ENCODE data around the gene TACC2. TPM values are rescaled to one million over a fixed set of nuclear protein-coding genes. Genes with fewer than 3 reads are reported as not detected.
"Not testable (repeated sequence)": the region's sequence is repeated elsewhere in the genome, so short reads cannot be mapped to it uniquely, and the experiment has no call there.

The TACC2 gene
- total RNA-seq, 4 donors from 2014 or later: 191 to 400 (median 261) TPM

DNA sequence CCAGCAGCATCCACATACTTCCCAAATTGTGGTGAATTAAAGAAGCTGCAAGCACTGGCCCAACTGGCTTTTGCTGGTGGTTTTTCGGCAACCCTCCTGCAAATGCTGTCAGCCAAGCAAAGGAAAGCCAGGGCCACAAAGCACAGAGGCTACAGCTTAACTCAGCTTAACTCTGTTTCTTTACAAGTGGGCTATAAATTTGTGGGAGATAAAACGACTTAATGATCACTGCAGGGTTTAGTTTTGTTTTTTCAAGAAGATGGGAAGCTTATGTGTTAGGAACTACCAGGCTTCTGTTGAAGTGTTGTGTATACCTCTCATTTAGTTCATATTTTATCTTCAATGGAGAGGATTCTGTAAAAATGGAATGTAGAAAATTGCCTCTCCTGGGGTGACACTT is 110.6 kb downstream of the TACC2 start:
- no peak for TF ChIP-seq POLR2A (IDR thresholded peaks at IDR 0.05)
- TF ChIP-seq, protein P1, sequence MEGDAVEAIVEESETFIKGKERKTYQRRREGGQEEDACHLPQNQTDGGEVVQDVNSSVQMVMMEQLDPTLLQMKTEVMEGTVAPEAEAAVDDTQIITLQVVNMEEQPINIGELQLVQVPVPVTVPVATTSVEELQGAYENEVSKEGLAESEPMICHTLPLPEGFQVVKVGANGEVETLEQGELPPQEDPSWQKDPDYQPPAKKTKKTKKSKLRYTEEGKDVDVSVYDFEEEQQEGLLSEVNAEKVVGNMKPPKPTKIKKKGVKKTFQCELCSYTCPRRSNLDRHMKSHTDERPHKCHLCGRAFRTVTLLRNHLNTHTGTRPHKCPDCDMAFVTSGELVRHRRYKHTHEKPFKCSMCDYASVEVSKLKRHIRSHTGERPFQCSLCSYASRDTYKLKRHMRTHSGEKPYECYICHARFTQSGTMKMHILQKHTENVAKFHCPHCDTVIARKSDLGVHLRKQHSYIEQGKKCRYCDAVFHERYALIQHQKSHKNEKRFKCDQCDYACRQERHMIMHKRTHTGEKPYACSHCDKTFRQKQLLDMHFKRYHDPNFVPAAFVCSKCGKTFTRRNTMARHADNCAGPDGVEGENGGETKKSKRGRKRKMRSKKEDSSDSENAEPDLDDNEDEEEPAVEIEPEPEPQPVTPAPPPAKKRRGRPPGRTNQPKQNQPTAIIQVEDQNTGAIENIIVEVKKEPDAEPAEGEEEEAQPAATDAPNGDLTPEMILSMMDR (IDR thresholded peaks at IDR 0.05): no peak
- no peak overlapping the region for H3K4me3 ChIP-seq (ENCODE audit: low read depth, poor library complexity, severe bottlenecking)
- intact Hi-C loops (cut with DNase I; ENCODE audit: low total_unique reads): no loop called here
- DNase-seq (ENCODE audit: low spot score in 2 of 2): no peak
- WGBS, 2 donors: 49 to 61% methylated on average over 2 of the region's 2 CpGs

DNA sequence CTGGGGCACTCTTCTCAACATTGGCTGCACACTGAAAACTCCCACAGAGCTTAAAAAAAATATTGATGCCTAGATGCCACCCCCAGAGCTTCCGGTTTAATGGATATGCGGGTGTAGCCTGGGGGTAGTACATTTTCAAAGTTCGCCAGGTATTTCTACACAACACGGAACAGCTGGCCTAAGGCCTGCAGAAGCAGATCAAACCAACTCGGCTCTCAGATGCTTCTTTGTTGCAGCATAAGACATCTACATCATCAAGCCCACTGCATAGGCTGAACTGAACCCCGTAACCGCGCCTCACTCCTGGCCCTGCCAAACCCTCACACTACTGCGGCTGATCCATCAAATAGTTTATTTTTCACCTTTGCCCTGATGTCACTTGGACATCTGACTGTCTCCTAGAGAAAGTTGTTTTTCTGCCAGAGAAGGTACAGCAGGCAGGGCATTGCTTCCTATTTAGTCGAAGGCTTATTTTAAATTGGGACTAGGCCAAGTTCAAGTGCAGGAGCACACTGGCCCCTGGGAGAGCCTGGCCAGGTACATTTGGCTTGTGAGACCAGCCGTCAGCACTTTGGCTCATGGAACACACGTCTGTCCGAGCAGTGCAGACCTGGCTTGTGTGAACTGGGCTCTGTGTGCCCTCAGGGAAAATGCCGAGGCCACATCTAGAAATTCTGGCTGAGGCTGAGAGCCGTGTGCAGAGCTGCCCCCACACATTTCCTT is 113.3 kb downstream of the TACC2 start:
- intact Hi-C loops (cut with DNase I; ENCODE audit: low total_unique reads): no loop called here
- no peak overlapping the region for H3K4me3 ChIP-seq (ENCODE audit: low read depth, poor library complexity, severe bottlenecking)
- WGBS, 2 donors: 63 to 64% methylated on average over 15 of the region's 15 CpGs
- DNase-seq (ENCODE audit: low spot score in 2 of 2): no peak
- TF ChIP-seq, protein P1 (IDR thresholded peaks at IDR 0.05): no peak
- TF ChIP-seq POLR2A (IDR thresholded peaks at IDR 0.05): no peak

DNA sequence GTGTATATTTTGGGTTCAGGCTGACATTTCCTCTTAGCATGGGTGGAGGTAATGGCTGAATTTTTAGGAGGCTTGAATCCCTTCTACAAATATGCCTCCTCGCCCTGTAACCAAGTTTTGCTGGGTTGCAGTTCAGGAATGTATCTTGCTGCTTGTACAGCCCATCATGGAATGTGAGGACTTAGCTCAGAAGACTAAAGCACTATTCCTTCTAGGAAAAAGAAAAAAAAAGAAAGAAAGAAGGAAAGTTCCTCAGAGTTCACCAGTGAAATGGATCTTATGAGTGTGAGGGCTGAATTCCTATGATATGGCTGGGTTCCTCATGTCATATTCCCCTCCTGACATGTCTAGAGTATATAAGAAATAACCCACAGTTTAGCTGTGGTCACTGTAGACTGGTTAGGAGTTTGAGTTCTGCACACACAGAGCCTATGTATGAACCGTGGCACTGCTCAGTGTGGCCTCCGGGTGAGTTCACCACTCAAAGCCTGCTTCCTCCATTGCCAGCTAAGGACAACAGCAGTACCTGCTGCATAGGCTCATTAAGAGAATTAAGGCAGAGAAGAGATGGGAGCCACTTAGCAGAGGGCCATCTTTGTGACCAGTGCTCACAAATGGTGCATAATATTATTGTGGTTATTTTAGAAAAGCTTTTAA is 114.0 kb downstream of the TACC2 start:
- DNase-seq (ENCODE audit: low spot score in 2 of 2): no peak

DNA sequence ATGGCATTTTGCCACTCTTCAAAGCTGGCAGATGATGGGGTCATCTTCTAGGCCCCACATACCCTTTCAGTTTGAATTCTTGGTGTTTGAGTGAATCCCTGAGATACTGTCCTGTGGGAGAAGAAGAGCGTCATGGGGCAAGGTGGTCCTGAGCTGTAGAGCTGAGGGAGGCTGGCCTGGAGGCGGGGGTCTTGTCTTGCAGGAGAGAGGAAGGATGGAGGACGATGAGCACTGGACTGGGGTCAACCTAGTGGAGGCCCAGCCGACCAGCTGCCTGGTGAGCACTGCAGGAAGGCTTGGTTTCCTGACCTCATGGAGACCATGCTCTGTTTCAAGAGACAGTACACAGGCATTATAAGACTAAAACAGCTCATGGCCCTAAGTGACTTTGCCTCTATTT is 114.6 kb downstream of the TACC2 start:
- 87% methylated on average over 4 of the region's 4 CpGs for WGBS, 2 donors
- intact Hi-C loops (cut with DNase I; ENCODE audit: low total_unique reads): no loop called here
- TF ChIP-seq, protein P1 (IDR thresholded peaks at IDR 0.05): no peak
- TF ChIP-seq POLR2A (IDR thresholded peaks at IDR 0.05): no peak
- no peak overlapping the region for H3K4me3 ChIP-seq (ENCODE audit: low read depth, poor library complexity, severe bottlenecking)
- DNase-seq (ENCODE audit: low spot score in 2 of 2): no peak

More for the DNA sequence above, 114.0 kb downstream of the TACC2 start:
- no peak overlapping the region for H3K4me3 ChIP-seq (ENCODE audit: low read depth, poor library complexity, severe bottlenecking)
- no peak for TF ChIP-seq POLR2A (IDR thresholded peaks at IDR 0.05)
- TF ChIP-seq, protein P1 (IDR thresholded peaks at IDR 0.05): no peak
- WGBS, 2 donors: 80 to 89% methylated on average over 3 of the region's 3 CpGs
- intact Hi-C loops (cut with DNase I; ENCODE audit: low total_unique reads): no loop called here

DNA sequence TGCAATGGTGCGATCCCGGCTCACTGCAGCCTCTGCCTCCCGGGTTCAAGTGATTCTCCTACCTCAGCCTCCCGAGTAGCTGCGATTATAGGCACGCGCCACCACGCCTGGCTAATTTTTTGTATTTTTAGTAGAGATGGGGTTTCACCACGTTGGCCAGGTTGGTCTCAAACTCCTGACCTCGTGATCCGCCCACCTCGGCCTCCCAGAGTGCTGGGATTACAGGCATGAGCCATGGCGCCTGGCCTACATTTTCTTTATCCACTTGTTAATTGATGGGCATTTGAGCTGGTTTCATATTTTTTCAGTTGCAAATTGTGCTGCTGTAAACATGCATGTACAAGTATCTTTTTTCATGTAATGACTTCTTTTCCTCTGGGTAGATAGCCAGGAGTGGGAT is 119.8 kb downstream of the TACC2 start:
- intact Hi-C loops (cut with DNase I; ENCODE audit: low total_unique reads): not testable (repeated sequence)

DNA sequence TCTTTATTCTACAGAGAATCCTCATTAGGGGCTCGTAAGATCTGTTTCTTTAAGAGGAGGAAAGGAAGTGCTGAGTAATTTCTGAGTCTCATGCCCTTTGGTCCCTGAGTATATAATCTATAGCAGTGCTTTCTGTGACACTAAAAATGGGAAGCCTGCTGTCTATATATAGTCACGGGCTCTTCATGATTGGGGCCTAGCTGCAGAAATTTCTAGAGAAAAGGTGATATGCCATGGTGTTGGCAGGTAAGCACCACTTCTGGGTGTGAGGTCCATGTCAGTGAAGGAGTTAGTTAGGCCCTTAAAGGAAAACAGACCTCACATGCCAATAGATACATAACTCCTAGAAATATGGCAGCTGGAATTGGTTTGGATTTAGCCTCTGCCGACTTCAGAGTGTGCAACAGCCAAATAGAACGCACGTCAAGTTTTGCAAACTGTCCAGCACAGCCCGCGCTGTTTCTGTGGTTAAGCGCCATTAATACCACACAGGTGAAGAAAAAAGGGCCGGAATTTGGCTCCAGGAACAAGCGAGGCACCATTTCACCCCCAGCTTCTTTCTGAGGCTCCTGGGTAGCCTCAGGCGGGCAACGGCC is 123.2 kb downstream of the TACC2 start:
- H3K4me3 ChIP-seq (ENCODE audit: low read depth, poor library complexity, severe bottlenecking): no peak overlapping the region
- WGBS, 2 donors: 28 to 33% methylated on average over 12 of the region's 12 CpGs
- TF ChIP-seq POLR2A (IDR thresholded peaks at IDR 0.05): no peak
- TF ChIP-seq, protein P1 (IDR thresholded peaks at IDR 0.05): no peak
- intact Hi-C loops (cut with DNase I; ENCODE audit: low total_unique reads): no loop called here
- no peak for DNase-seq (ENCODE audit: low spot score in 2 of 2)

More for the DNA sequence above, 119.8 kb downstream of the TACC2 start:
- not testable (repeated sequence) for H3K4me3 ChIP-seq (ENCODE audit: low read depth, poor library complexity, severe bottlenecking); DNase-seq (ENCODE audit: low spot score in 2 of 2)
- WGBS, 2 donors: 80 to 82% methylated on average over 13 of the region's 13 CpGs

All from lower leg skin (tissue), 4 donors.